LNCAP (cell line): ENCODE measurements around the gene LRP2.

ENCODE experiments used
- TF ChIP-seq, protein P1 (sequence below): fragments of 450-650 bp; IDR thresholded peaks from 2 replicates; pipeline ENCODE4 v1.5.1; 2017; ENCODE audit warnings: mild to moderate bottlenecking

The LRP2 gene

GRCh38 chr2:169361706-169362117 lies 622 bp downstream of the LRP2 start:
- TF ChIP-seq, protein P1, sequence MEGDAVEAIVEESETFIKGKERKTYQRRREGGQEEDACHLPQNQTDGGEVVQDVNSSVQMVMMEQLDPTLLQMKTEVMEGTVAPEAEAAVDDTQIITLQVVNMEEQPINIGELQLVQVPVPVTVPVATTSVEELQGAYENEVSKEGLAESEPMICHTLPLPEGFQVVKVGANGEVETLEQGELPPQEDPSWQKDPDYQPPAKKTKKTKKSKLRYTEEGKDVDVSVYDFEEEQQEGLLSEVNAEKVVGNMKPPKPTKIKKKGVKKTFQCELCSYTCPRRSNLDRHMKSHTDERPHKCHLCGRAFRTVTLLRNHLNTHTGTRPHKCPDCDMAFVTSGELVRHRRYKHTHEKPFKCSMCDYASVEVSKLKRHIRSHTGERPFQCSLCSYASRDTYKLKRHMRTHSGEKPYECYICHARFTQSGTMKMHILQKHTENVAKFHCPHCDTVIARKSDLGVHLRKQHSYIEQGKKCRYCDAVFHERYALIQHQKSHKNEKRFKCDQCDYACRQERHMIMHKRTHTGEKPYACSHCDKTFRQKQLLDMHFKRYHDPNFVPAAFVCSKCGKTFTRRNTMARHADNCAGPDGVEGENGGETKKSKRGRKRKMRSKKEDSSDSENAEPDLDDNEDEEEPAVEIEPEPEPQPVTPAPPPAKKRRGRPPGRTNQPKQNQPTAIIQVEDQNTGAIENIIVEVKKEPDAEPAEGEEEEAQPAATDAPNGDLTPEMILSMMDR = no peak

GRCh38 chr2:169360984-169361705 lies 1.2 kb downstream of the LRP2 start:
- TF ChIP-seq, protein P1 = no peak

GRCh38 chr2:169358016-169358415 lies 4.3 kb downstream of the LRP2 start:
- TF ChIP-seq, protein P1 = no peak

GRCh38 chr2:169354244-169354643 lies 8.1 kb downstream of the LRP2 start:
- TF ChIP-seq, protein P1 = no peak

GRCh38 chr2:169351725-169352124 lies 10.6 kb downstream of the LRP2 start:
- TF ChIP-seq, protein P1 = no peak

DNA sequence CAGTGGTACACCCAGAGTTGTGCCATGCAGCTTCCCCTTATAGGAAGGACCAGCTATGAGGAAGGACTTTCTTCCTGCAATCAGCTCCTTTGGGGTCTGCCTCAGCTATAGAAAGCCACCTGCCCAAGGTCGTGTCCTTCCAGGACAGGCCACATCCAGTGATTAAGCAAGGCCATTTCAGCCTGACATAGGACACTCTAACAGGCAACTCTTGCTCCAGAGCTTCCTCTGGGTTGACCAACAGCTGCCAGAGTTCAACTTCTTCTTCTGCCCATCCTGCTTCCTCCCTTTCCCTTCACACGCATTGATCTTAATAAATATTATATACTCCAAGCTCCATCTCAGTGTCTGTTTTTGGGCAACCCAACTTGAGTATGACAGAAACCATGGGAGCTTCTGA lies 12.8 kb downstream of the LRP2 start:
- TF ChIP-seq, protein P1 = no peak

DNA sequence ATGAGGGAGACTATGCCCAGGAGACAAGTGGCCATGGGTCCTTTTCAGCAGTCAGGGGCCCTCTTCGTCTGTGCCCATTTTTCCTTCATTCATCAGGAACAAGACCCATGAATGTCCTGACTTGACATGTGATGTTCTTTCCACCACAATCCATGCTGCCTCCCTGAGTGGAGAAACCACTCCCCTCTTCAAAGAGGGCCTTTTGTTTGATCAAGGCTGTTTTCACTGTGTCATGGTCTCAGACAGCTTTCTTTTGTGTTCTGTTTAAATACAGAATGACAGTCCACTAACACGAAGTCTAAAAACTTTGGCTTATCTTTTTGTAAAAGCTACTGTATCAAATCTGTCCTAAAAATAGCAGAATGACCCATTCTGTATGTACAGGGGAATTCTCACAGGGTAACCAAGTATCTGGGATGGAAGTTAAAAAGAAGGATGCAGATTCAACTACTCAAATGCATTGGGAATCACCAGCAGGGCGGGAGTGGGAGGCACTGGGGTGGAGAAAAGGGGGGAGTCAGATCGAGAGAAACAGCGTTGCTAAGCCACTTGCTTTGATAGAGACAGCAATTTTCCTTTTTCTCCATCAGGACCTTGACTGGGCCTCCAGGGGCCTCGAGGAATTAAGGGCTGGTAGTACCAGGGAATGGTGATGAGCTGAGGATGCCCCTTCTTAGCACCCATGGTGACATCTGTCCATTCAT lies 13.9 kb downstream of the LRP2 start:
- TF ChIP-seq, protein P1 = no peak
